SW 1271 (cell line): ENCODE measurements around the gene LRRC61.
"Not testable (repeated sequence)": the region's sequence is repeated elsewhere in the genome, so short reads cannot be mapped to it uniquely, and the experiment has no call there.

Experiments
- DNase-seq, 2 experiments: peaks; one replicate each; lab custom pipeline; 2025; lab: John Stamatoyannopoulos, UW

Gene LRRC61

GRCh38 chr7:150322833-150323681 lies at the start of gene LRRC61, which contains the start of gene ACTR3C:
TSS of gene LRRC61 (plus strand) at chr7:150323355. CDS start at chr7:150336862, 13,507 bp downstream.
TSS of gene ACTR3C (minus strand) at chr7:150323545. CDS start at chr7:150295296, 28,249 bp downstream.
- DNase-seq, result no peak

- peak in 1 of 2 experiments; percentile 18 for DNase-seq
These were observed 46.9 kb upstream of the LRRC61 start for GRCh38 chr7:150276132-150276695.

GRCh38 chr7:150278383-150278782 lies 44.8 kb upstream of the LRRC61 start:
- DNase-seq, result not testable (repeated sequence)

GRCh38 chr7:150281681-150282403 lies 41.3 kb upstream of the LRRC61 start:
- DNase-seq, result not testable (repeated sequence)

- not testable (repeated sequence) for DNase-seq
These were observed 40.0 kb upstream of the LRRC61 start for GRCh38 chr7:150283111-150283510.

- DNase-seq, result not testable (repeated sequence)
These were observed 39.5 kb upstream of the LRRC61 start for GRCh38 chr7:150283608-150284007.

- DNase-seq, result peak in 1 of 2 experiments; percentile 15
These were observed 37.1 kb upstream of the LRRC61 start for GRCh38 chr7:150285849-150286754.

GRCh38 chr7:150287815-150288214 lies 35.3 kb upstream of the LRRC61 start:
- not testable (repeated sequence) for DNase-seq

GRCh38 chr7:150288816-150289215 lies 34.3 kb upstream of the LRRC61 start:
- DNase-seq, result not testable (repeated sequence)

- not testable (repeated sequence) for DNase-seq
These were observed 32.8 kb upstream of the LRRC61 start for GRCh38 chr7:150290317-150290716.

GRCh38 chr7:150295027-150295426 lies 28.1 kb upstream of the LRRC61 start:
- not testable (repeated sequence) for DNase-seq

- DNase-seq, result not testable (repeated sequence)
These were observed 27.5 kb upstream of the LRRC61 start for GRCh38 chr7:150295614-150296013.

- not testable (repeated sequence) for DNase-seq
These were observed 26.4 kb upstream of the LRRC61 start for GRCh38 chr7:150296802-150297201.

- not testable (repeated sequence) for DNase-seq
These were observed 25.2 kb upstream of the LRRC61 start for GRCh38 chr7:150297978-150298377.

GRCh38 chr7:150302908-150303310 lies 20.2 kb upstream of the LRRC61 start:
- not testable (repeated sequence) for DNase-seq

- not testable (repeated sequence) for DNase-seq
These were observed 18.5 kb upstream of the LRRC61 start for GRCh38 chr7:150304499-150305258.

GRCh38 chr7:150305259-150305902 lies 17.8 kb upstream of the LRRC61 start:
- not testable (repeated sequence) for DNase-seq

GRCh38 chr7:150305903-150306284 lies 17.3 kb upstream of the LRRC61 start:
- not testable (repeated sequence) for DNase-seq

GRCh38 chr7:150306377-150306776 lies 16.8 kb upstream of the LRRC61 start:
- DNase-seq, result not testable (repeated sequence)

GRCh38 chr7:150307129-150307528 lies 16.0 kb upstream of the LRRC61 start:
- no peak for DNase-seq
